Measurements from ENCODE around the gene ZBTB9.

The ZBTB9 gene

DNA sequence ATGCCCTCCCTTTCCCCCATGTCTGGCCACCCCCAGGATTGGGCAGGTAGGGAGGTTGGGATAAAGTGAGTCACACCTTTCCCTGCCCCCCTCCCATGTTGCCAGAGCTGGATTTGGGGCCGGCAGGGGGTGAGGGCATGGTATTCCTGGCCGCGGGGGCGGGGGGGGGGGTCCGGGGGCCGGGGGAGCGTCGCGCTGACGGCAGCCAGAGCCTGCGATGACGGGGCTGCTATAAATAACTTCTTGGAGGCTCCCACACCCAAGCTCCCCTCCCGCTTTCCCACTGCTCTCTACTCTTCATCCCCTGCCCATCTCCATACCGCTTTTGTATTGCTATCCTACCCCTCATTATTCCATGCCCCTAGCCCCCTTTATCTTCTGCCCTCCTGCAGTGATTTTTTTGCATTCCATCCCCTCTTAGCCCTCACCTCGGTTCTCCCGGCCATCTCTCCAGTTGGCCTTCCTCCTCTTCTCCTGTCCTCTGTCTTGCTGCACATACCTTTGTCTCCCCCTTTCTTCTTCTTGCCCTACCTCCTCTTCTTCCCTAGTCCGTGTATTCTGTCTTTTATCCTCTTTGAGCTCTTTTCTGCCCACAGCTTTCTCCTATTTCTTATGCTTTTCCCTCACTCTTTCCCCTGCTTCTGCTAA lies 20.7 kb upstream of the ZBTB9 start:
- no peak for DNase-seq

DNA sequence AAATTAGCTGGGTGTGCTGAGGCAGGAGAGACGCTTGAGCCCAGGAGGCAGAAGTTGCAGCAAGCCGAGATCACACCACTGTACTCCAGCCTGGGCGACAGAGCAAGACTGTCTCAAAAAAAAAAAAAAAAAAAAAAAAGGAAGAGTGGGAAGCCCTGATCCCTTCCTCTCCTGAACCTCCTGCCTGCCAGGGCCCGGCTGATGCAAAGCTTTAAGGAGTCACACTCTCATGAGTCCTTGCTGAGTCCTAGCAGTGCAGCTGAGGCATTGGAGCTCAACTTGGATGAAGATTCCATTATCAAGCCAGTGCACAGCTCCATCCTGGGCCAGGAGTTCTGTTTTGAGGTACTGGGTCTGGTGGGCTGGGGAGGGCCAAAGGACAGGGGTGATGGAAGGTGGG lies 19.4 kb upstream of the ZBTB9 start:
- no peak for DNase-seq

DNA sequence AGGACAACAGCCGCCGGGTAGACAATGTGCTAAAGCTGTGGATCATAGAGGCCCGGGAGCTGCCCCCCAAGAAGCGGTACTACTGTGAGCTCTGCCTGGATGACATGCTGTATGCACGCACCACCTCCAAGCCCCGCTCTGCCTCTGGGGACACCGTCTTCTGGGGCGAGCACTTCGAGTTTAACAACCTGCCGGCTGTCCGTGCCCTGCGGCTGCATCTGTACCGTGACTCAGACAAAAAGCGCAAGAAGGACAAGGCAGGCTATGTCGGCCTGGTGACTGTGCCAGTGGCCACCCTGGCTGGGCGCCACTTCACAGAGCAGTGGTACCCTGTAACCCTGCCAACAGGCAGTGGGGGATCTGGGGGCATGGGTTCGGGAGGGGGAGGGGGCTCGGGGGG lies 16.7 kb upstream of the ZBTB9 start:
- DNase-seq, result no peak

DNA sequence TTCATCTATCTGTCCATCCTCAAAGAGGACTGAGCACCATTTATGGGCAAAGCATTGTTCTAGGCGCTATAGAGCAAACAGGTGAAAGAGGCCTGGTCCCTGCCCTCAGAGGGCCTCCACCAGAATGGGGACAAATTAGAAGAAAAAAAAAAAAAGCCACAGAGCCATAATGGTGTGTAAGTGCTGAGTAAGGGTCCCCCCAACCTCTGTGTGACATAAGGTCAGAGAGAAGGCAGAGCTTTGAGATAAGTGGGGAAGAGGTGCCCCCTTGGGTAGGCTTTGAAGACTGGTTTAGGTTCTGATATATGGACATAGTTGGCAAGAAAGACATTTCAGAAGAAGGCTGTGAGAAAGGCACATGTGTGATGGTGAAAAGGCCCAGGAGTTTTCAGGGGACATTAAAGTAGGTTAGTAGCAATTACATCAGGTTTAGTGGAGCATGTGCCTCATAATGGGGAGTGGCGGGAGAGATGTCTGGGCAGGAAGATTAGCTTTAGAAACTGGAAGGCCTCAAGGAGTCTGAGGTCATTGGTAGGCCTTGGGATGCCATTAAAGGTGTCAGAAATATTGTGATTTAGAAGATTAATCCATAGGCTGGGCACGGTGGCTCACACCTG lies 15.3 kb upstream of the ZBTB9 start:
- DNase-seq, result no peak

DNA sequence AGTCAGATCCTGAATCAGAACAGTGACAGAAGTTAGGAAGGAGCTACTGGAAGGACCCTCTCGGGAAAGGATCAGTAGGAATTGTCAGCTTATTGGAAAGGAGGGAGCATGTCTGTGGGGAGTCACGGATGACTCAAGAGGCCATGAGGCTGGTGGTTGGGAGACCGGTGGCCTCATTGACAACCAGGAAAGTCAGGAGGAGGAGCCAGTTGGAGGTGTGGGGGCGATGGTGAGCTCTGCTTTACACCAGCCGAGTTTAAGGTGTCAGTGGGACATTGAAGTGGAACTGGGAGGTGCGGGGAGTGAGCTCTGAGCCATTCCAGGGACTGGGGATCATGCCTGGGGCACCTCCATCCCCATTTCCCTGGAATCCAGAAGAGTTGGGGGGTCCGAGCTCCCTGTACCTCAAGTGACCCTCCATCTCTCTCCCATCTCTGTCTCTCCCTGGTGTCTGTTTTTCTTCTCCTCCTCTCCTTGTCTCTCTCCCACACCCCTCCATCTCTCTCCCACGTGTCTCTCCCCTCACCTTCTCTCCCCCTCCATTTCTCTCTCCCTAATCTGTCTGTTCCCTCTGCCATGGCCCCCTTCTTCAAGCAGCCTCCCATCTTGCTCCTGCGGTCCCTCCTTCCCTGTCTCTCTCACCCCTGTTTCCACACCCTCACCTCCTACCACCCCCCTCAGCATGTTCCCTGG lies 14.3 kb upstream of the ZBTB9 start:
- no peak for DNase-seq

DNA sequence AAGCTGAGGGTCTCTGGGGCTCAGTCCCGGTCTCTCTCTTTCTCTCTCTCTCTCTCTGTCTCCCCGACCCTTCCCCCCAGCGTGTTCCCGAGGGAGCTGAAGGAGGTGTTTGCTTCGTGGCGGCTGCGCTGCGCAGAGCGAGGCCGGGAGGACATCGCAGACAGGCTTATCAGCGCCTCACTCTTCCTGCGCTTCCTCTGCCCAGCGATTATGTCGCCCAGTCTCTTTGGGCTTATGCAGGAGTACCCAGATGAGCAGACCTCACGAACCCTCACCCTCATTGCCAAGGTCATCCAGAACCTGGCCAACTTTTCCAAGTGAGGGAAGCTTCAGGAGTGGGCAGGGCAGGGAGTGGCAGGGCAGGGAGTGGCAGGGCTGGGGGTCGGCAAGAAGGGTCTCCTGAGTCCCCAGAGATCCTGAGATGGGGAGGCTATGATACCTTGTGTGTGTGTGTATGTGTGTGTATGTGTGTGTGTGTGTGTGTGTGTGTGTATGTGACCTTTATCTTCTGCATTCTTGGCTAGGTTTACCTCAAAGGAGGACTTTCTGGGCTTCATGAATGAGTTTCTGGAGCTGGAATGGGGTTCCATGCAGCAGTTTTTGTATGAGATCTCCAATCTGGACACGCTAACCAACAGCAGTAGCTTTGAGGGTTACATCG lies 13.6 kb upstream of the ZBTB9 start:
- DNase-seq, result no peak

DNA sequence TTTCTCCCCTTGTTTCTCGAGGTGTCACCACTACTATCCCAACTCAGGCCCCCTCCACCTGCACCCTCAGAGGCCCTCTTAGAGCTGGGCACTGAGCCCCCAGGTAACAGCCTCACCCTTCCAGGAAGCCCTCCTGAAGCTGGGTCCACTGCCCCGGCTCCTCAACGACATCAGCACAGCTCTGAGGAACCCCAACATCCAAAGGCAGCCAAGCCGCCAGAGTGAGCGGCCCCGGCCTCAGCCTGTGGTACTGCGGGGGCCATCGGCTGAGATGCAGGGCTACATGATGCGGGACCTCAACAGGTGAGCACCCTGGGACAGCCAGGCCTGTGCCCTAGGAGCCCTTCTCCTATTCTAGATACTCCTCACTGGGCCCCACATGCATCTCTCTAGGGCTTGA lies 12.9 kb upstream of the ZBTB9 start:
- DNase-seq, result no peak

DNA sequence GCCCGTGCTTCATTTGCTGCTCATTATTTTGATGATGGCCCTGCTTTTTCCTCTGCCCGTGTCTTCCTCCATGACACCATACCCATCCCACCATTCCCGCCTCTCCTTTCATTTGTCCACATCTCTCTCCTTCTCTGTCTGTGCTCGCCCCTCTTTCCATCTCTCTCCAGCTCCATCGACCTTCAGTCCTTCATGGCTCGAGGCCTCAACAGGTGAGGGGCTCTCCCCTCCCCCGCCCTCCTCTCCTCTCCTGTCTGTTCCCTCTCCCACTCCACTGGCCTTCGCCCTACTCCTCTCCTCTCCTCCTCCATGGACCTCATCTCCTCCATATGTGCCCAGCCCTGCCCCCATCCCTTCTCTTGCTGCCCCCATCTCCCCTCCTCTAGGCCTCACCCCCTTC lies 12.1 kb upstream of the ZBTB9 start:
- DNase-seq, result no peak

DNA sequence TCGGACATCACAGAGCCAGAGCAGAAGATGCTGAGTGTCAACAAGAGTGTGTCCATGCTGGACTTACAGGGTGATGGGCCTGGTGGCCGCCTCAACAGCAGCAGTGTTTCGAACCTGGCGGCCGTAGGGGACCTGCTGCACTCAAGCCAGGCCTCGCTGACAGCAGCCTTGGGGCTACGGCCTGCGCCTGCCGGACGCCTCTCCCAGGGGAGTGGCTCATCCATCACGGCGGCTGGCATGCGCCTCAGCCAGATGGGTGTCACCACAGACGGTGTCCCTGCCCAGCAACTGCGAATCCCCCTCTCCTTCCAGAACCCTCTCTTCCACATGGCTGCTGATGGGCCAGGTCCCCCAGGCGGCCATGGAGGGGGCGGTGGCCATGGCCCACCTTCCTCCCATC lies 11.4 kb upstream of the ZBTB9 start:
- DNase-seq, result no peak

DNA sequence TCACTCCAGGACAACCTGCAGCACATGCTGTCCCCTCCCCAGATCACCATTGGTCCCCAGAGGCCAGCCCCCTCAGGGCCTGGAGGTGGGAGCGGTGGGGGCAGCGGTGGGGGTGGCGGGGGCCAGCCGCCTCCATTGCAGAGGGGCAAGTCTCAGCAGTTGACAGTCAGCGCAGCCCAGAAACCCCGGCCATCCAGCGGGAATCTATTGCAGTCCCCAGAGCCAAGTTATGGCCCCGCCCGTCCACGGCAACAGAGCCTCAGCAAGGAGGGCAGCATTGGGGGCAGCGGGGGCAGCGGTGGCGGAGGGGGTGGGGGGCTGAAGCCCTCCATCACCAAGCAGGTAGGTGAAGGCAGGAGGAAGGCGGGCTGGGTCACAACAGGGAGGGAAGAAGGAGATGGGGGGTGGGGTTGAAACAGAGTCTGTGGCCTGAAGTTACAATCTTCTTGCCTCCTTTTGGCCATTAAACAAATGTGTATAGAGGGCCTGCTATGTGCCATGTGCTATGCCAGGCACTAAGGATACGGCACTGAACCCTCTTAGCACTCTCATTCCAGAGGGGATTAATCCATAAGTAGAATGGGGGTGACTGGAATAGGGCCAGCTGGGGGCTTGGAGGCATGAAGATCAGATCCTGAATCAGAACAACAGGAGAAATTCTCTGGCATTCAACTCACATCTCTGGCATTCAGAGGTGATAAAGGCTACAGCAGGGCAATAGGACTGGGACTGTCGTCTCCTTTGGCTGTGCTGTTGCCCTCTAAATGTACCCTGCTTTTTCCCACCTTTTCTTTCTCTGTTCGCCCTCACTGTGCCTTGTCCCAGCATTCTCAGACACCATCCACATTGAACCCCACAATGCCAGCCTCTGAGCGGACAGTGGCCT lies 10.5 kb upstream of the ZBTB9 start:
- DNase-seq, result no peak

DNA sequence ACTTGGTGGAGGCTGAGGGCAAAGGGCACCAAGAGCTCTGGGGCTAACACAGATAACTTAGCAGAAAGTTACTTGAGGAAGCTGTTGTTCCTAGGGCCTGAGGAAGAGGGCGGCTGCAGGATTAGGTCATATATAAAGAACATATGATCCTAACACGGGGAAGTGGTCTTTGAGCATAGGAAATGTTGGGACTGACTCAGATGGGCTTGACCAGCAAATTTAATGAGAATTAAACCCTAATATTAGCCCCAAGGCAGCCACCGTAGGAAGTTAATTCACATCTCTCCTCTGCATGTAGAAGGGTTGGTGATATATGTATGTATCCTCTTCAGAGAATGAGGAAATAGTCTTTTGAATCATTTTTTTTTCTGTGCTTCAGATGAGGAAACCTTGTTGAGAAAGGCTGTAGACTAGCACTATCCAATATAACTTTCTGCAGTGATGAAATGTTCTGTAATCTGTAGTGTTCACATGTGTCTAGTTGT lies 9.2 kb upstream of the ZBTB9 start:
- DNase-seq, result no peak

DNA sequence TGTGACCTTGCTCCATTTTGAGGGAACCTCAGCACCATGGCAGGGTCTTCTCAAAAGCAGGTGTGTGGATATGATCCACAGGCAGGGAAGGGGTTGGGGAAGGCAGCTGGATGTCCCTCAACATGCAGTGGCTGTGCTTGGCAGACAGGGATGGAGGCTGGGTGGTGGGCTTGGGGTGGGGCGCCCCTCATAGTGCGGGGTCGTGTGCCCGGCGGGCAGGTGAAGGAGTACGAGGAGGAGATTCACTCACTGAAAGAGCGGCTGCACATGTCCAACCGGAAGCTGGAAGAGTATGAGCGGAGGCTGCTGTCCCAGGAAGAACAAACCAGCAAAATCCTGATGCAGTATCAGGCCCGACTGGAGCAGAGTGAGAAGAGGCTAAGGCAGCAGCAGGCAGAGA lies 8.0 kb upstream of the ZBTB9 start:
- DNase-seq, result no peak

DNA sequence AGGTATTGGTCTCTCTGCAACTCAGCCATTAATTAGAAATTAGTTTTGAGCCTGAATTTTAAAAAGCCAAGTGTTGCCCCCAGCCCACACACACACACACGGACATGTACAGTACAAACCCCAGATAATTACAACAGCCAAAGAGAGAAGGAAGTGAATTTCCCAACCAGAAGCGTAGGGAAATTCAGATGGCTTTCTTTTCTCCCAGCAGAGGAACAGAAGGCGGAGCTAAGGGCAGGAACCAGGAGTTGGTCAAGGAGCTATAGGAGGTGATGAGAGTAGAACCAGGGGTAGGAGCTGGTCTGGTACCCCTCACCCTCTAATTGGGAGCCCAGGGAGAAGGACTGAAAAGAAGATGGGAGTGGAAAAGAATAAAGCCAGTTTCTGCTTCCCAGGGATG lies 3.9 kb upstream of the ZBTB9 start:
- DNase-seq, result no peak

DNA sequence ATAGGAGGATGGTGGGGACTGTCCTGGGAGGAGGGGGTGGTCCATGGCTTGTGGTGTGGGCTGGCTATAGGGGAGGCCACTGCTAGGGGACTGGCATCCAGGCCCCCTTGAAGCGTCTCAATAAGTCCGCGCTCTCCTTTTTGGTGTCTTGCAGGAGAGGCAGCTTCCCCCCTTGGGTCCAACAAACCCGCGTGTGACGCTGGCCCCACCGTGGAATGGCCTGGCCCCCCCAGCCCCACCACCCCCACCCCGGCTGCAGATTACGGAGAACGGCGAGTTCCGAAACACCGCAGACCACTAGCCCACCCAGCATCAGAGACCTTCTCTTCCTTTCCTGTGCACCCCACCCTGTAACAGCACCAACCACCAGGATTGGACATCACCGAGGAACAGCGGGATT lies 2.8 kb upstream of the ZBTB9 start:
- DNase-seq, result no peak

DNA sequence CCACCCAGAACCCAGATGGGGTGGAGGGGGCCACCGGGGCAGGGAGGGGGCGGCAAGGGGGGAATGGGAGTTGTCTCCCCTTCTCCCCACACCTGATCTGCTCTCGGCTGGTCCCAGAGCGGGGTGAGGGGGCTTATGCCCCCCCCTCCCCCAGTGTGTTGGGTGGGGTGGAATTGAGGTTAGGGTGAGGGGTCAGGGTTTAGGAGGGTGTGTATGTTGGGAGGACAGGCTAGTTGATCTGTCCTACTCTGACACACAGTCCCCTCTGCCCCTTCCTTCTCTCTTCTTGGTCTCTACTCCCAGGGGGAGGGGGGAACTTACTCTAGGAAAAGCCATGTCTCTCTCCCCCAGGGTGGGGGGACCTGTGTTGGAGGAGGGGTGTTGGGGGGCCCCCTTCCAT lies 1.9 kb upstream of the ZBTB9 start:
- no peak for DNase-seq

DNA sequence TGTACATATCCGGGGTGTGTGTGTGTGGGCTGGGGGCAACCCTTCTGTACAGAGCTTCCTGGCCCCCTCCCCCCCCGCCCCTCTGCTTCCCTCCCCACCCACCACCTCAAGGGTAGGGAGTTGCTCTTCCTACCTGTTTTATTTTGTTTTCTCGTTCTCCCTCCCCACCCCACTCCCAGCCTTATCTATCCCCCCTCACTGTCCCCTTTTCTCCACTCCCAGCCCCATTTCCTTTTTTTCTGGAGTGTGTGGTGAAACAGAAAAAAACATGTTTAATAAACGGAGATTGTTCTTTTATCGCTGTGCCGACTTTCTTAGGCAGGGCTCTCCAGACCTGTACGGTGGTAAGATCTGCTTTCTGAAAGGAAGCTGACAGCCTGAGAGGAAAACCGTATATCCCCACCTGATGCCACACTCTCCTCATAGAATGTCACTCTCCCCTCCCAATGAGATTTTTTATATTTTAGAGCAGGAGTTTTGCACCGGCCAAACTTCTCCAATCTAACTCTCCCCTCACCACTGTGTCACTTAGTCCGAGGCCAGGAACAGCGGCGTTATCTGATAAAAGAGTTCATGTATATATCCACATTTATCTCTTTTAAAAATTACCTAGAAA lies 875 bp upstream of the ZBTB9 start:
- DNase-seq, result no peak

DNA sequence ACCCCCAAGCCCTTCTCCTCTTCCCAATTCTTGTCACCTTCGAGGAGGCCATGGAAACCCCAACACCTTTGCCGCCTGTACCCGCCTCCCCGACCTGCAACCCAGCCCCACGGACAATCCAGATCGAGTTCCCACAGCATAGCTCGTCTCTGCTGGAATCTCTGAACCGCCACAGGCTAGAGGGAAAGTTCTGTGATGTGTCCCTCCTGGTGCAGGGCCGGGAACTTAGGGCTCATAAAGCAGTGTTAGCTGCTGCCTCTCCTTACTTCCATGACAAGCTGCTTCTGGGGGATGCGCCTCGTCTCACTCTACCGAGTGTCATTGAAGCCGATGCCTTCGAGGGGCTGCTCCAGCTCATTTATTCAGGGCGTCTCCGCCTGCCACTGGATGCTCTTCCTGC lies 675 bp downstream of the ZBTB9 start:
- DNase-seq, result no peak

DNA sequence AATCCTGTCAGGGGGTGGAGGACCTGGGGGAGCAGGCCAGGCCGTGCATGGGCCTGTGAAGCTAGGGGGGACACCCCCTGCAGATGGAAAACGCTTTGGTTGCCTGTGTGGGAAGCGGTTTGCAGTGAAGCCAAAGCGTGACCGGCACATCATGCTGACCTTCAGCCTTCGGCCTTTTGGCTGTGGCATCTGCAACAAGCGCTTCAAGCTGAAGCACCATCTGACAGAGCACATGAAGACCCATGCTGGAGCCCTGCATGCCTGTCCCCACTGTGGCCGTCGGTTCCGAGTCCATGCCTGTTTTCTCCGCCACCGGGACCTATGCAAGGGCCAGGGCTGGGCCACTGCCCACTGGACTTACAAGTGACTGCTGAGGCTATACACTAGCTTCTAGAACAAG lies 1.8 kb downstream of the ZBTB9 start:
- no peak for DNase-seq

DNA sequence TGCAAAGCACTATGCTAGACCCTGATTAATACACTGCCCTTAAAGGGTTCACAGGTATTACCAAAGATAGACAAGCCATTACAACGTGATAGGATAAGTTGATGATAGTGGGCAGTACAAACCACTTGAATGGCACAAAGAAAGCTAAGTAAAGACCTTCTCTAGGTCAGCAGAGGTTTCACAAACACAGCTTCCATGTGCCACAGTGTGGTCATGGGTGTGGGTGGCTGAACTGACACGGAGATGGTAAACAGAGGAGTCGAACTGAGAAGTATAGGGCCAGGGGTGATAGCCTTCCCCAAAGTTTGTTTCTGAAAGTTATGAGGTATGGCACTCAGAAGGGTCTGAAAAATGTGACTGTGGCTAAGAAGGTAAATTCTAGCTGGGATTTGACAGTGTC lies 4.3 kb downstream of the ZBTB9 start:
- no peak for DNase-seq

DNA sequence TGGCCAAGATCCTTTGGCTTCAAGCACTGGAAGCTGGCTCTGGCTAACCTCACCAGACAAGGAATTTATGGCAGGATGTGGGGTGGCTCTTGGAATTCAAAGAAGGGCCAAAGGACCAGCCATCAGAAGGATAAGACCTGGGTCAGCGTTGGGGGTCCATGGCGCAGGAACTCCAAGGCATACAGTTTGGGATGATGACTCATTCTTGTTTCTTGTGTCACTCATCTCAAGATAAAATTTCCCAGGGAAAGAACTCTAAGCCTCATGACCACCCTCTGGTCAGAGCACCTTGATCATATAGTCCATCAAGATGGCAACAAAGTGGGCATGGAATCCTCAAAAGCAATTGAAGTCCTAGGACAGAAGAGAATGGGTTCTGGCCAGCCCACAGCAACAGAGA lies 4.8 kb downstream of the ZBTB9 start:
- DNase-seq, result no peak

DNA sequence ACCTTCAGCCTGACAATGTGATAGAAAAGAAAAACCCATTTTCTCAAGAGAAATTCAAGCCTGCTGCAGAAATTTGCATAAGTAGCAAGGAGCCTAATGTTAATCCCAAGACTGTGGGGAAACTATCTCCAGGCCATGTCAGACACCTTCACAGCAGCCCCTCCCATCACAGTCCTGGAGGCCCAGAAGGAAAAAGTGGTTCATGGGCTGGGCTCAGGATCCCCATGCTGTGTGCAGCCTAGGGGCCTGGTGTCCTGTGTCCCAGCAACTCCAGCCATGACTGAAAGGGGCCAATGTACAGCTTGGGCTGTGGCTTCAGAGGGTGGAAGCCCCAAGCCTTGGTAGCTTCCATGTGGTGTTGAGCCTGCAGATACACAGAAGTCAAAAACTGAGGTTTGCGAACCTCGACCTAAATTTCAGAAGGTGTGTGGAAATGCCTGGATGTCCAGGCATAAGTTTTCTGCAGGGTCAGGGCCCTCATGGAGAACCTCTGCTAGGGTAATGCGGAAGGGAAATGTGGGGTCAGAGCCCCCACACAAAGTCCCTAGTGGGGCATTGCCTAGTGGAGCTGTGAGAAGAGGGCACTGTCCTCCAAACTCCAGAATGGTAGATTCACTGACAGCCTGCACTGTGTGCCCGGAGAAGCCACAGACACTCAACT lies 11.8 kb downstream of the ZBTB9 start:
- no peak for DNase-seq

DNA sequence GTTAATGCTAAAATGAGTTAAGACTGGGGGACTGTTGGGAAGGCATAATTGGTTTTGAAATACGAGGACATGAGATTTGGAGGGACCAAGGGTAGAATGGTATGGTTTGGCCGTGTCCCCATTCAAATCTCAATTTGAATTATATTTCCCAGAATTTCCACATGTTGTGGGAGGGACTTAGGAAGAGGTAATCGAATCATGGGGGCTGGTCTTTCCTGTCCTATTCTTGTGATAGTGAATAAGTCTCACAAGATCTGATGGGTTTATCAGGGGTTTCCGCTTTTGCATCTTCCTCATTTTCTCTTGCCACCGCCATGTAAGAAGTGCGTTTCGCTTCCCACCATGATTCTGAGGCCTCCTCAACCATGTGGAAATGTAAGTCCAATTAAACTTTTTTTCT lies 12.7 kb downstream of the ZBTB9 start:
- no peak for DNase-seq

Data from C1 segment of cervical spinal cord (tissue), 14 donors.